HCT116 (cell line): ENCODE results near the gene LMLN. TPM values are rescaled to one million over a fixed set of nuclear protein-coding genes. Genes with fewer than 3 reads are reported as not detected.

Source experiments
- ATAC-seq: fragments of 200-7000 bp; cut with Tn5 transposase; 2 replicates; pipeline ENCODE4 v1.9.1; 2020; ENCODE audit warnings: mild to moderate bottlenecking, moderate library complexity
- BruUV-seq: library from RNA; stranded (reverse); fragments of 400-500 nt; replicated peaks from 2 replicates; lab custom pipeline; 2021; lab: Mats Ljungman, UMichigan
- CTCF ChIA-PET: fragments of 300-600 bp; sonication (Branson Sonifier 250); formaldehyde crosslinking; loops from one replicate; lab custom pipeline; 2021; ENCODE audit warnings: antibody characterized with exemption; lab: Charles Lee
- POLR2A ChIA-PET: fragments of 300-600, 350-600 bp; sonication (Branson Sonifier 250); formaldehyde crosslinking; loops from one replicate; lab custom pipeline; 2021; ENCODE audit warnings: antibody characterized with exemption; lab: Charles Lee
- RAD21 ChIA-PET, 2 experiments: fragments of 300-600 bp; sonication (Branson Sonifier 250); formaldehyde crosslinking; loops; one replicate each; lab custom pipeline; 2023; ENCODE audit warnings: low total read pairs in 2 of 2; ENCODE audit not compliant: uncharacterized antibody in 2 of 2, unreplicated experiment in 2 of 2, low non-redundant PET in 1 of 2; lab: Charles Lee
- DNase-seq: peaks from one replicate; pipeline ENCODE4 v3.0.0-alpha.2; 2010; ENCODE audit warnings: low read depth, low spot score
- H2AFZ ChIP-seq: fragments of 200-600 bp; shearing (Covaris generic), sonication (generic); 2 replicates; pipeline ENCODE4 v1.6.1; 2017; ENCODE audit warnings: low read depth, mixed run types, mixed read lengths, antibody characterized with exemption, low read length; ENCODE audit not compliant: poor library complexity, severe bottlenecking
- H3K27ac ChIP-seq: 2 replicates; pipeline ENCODE4 v1.5.1; 2012; ENCODE audit warnings: low read depth, low read length
- H3K27me3 ChIP-seq: fragments of 200-600 bp; sonication (generic); 2 replicates; pipeline ENCODE4 v1.6.1; 2016; ENCODE audit warnings: mixed run types, low read length, mixed read lengths; ENCODE audit not compliant: insufficient read depth
- H3K36me3 ChIP-seq, 2 experiments: fragments of 200-500 bp in 1 of 2; fragments of 200-600 bp in 1 of 2; sonication (Bioruptor generic) in 1 of 2; sonication (generic) in 1 of 2; 2 replicates each; pipeline versions ENCODE4 v1.5.1 to v1.6.1; 2014 to 2016; ENCODE audit warnings: low read length in 2 of 2, inconsistent platforms in 1 of 2, mixed read lengths in 1 of 2, mixed run types in 1 of 2; ENCODE audit not compliant: insufficient read depth in 2 of 2, control insufficient read depth in 1 of 2
- H3K4me1 ChIP-seq, 2 experiments: fragments of 200-600 bp in 1 of 2; sonication (generic) in 1 of 2; 2 replicates each; pipeline versions ENCODE4 v1.5.1 to v1.6.1; 2012 to 2017; ENCODE audit warnings: low read length in 2 of 2, inconsistent platforms in 1 of 2, mild to moderate bottlenecking in 1 of 2, mixed read lengths in 1 of 2, mixed run types in 1 of 2, moderate library complexity in 1 of 2; ENCODE audit not compliant: insufficient read depth in 2 of 2, control insufficient read depth in 1 of 2
- H3K4me2 ChIP-seq: fragments of 200-600 bp; sonication (generic); 2 replicates; pipeline ENCODE4 v1.6.1; 2017; ENCODE audit warnings: mixed run types, low read length, mixed read lengths
- H3K4me3 ChIP-seq, 2 experiments: fragments of 200-600 bp in 1 of 2; sonication (generic) in 1 of 2; replicated peaks in 1 of 2; 2 replicates each; pipeline ENCODE4 v1.5.1; 2011 to 2016; ENCODE audit warnings: low read length in 2 of 2, control low read depth in 1 of 2, low read depth in 1 of 2, mild to moderate bottlenecking in 1 of 2, mixed read lengths in 1 of 2, mixed run types in 1 of 2
- H3K79me2 ChIP-seq: fragments of 200-600 bp; sonication (generic); 2 replicates; pipeline ENCODE4 v1.6.1; 2017; ENCODE audit warnings: mild to moderate bottlenecking, mixed run types, low read length, moderate library complexity, mixed read lengths; ENCODE audit not compliant: insufficient read depth
- H3K9ac ChIP-seq: fragments of 200-600 bp; sonication (generic); 2 replicates; pipeline ENCODE4 v1.6.1; 2016; ENCODE audit warnings: low read length, mixed read lengths
- H3K9me2 ChIP-seq: fragments of 200-600 bp; sonication (generic), shearing (Covaris generic); 2 replicates; pipeline ENCODE4 v1.6.1; 2017; ENCODE audit warnings: mixed run types, mild to moderate bottlenecking, moderate library complexity; ENCODE audit not compliant: insufficient read depth
- H3K9me3 ChIP-seq, 2 experiments: fragments of 200-500 bp in 1 of 2; fragments of 200-600 bp in 1 of 2; sonication (Bioruptor generic) in 1 of 2; sonication (generic) in 1 of 2; 2 replicates each; pipeline ENCODE4 v1.6.1; 2014 to 2017; ENCODE audit warnings: low read length in 2 of 2, mixed read lengths in 2 of 2, inconsistent platforms in 1 of 2, low read depth in 1 of 2, mild to moderate bottlenecking in 1 of 2, mixed run types in 1 of 2, moderate library complexity in 1 of 2; ENCODE audit not compliant: control insufficient read depth in 1 of 2, insufficient read depth in 1 of 2
- H4K20me1 ChIP-seq: fragments of 200-600 bp; sonication (generic), shearing (Covaris generic); 2 replicates; pipeline ENCODE4 v1.6.1; 2017; ENCODE audit warnings: mixed run types, mild to moderate bottlenecking, moderate library complexity; ENCODE audit not compliant: insufficient read depth
- CBX3 ChIP-seq: IDR thresholded peaks from 2 replicates; pipeline ENCODE4 v1.6.1; 2012; ENCODE audit warnings: low read depth
- CEBPB ChIP-seq: IDR thresholded peaks from 2 replicates; pipeline ENCODE4 v1.6.1; 2012; ENCODE audit warnings: low read depth
- EGR1 ChIP-seq: IDR thresholded peaks from 2 replicates; pipeline ENCODE4 v1.6.1; 2012; ENCODE audit warnings: low read depth
- ELF1 ChIP-seq: IDR thresholded peaks from 2 replicates; pipeline ENCODE4 v1.6.1; 2012; ENCODE audit warnings: low read depth, borderline replicate concordance
- EZH2 ChIP-seq: fragments of 200-600 bp; sonication (generic); IDR thresholded peaks from 2 replicates; pipeline ENCODE4 v1.6.1; 2017; ENCODE audit warnings: antibody characterized with exemption, mixed run types
- EZH2phosphoT487 ChIP-seq: fragments of 200-600 bp; IDR thresholded peaks from 2 replicates; pipeline ENCODE4 v1.6.1; 2018; ENCODE audit warnings: antibody characterized with exemption, borderline replicate concordance
- FOSL1 ChIP-seq: IDR thresholded peaks from 2 replicates; pipeline ENCODE4 v1.6.1; 2012; ENCODE audit warnings: low read depth
- JUND ChIP-seq: IDR thresholded peaks from 2 replicates; pipeline ENCODE4 v1.6.1; 2012
- POLR2AphosphoS5 ChIP-seq: IDR thresholded peaks from 2 replicates; pipeline ENCODE4 v1.6.1; 2011; ENCODE audit warnings: mild to moderate bottlenecking, low read depth, low read length, moderate library complexity
- RAD21 ChIP-seq: IDR thresholded peaks from 2 replicates; pipeline ENCODE4 v1.6.1; 2012; ENCODE audit warnings: low read depth, mild to moderate bottlenecking
- SIN3A ChIP-seq: IDR thresholded peaks from 2 replicates; pipeline ENCODE4 v1.6.1; 2012; ENCODE audit warnings: low read depth
- YY1 ChIP-seq: IDR thresholded peaks from 2 replicates; pipeline ENCODE4 v1.6.1; 2011; ENCODE audit warnings: low read length, low read depth, moderate library complexity, mild to moderate bottlenecking; ENCODE audit not compliant: insufficient replicate concordance; ENCODE audit errors: extremely low read depth
- ZFX ChIP-seq: fragments of 450-650 bp; IDR thresholded peaks from 2 replicates; pipeline ENCODE4 v1.6.1; 2017
- ZNF274 ChIP-seq: fragments of 200-500 bp; sonication (Bioruptor generic); IDR thresholded peaks from 2 replicates; pipeline ENCODE4 v1.6.1; 2014; ENCODE audit warnings: mild to moderate bottlenecking, low read depth, low read length, inconsistent platforms
- intact Hi-C: fragments of 100-400 bp; cut with micrococcal nuclease; formaldehyde crosslinking; loops from 2 replicates; pipeline ENCODE4 v1.10.0; 2022
- total RNA-seq: library from RNA; stranded (reverse); gene quantifications from one replicate; pipeline ENCODE4 v1.2.1, GENCODE V29; 2021; ENCODE audit not compliant: unreplicated experiment
- TF ChIP-seq, protein P1 (sequence below), 3 experiments: fragments of 200-600 bp in 1 of 3; sonication (generic) in 1 of 3; IDR thresholded peaks in 2 of 3; conservative IDR thresholded peaks in 1 of 3; 2 replicates each; pipeline ENCODE4 v1.5.1; 2012 to 2017; ENCODE audit warnings: low read depth in 2 of 3, low read length in 2 of 3, antibody characterized with exemption in 1 of 3, borderline replicate concordance in 1 of 3, control low read depth in 1 of 3, mild to moderate bottlenecking in 1 of 3, mixed read lengths in 1 of 3, mixed run types in 1 of 3, moderate library complexity in 1 of 3; ENCODE audit not compliant: insufficient read depth in 1 of 3
- TF ChIP-seq, protein P2 (sequence below): IDR thresholded peaks from 2 replicates; pipeline ENCODE4 v1.6.1; 2012
- TF ChIP-seq, protein P3 (sequence below): IDR thresholded peaks from 2 replicates; pipeline ENCODE4 v1.6.1; 2012
- TF ChIP-seq, protein P4 (sequence below): IDR thresholded peaks from 2 replicates; pipeline ENCODE4 v1.6.1; 2012; ENCODE audit warnings: low read depth
- TF ChIP-seq, protein P5 (sequence below): IDR thresholded peaks from 2 replicates; pipeline ENCODE4 v1.6.1; 2011; ENCODE audit warnings: mild to moderate bottlenecking, low read length, moderate library complexity; ENCODE audit not compliant: insufficient replicate concordance; ENCODE audit errors: extremely low read depth

LMLN gene
- total RNA-seq, 1 experiment from 2014 or later, result 7.2 TPM

DNA sequence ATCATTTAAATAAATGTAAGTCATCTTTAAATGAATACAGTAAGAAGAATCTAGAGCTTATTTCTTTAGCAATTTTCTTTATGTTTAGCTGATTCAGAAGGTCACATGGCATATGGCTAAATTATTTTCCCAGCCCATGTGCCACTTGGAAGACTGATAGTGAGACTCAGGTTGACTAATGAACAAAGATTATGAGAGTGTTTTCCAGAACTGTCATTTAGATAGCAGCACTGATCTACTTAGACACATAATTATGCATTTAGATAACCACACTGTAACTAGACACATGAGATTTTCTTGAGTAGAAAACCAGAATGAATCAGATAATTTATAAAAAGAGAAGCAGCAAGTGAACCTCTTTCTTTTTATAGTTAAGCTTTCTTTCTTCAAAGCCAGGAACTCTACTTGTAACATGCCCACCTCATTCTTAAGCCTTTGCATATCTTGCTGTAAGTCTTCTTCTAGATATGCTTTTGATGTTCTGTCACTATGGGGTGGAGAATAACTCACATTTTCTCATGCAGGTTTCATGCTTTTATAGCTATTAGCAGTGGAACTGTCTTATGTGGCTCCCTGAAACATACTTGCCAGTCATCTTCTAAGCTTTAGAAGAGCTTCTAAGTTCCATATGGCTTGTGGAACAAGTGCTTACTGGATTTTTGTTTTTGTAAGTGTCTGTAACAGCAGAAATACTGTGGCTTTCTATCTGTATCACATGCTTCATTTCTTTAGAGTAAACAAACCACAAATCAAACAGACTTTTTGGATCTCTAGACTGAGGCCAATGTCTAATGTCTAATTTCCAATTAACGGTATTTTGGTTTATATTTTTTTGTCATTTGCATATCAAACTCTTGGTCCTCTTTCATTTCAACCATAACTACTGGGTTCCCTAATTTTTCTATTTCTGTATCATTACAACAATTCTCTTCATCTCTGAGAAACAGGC, 101.4 kb downstream of the LMLN start:
- H3K27ac ChIP-seq, result no peak overlapping the region
- no peaks in the 10 kb centered on the region for H3K4me1 ChIP-seq
- no peak overlapping the region for H3K4me3 ChIP-seq
- TF ChIP-seq JUND, result no peak
- TF ChIP-seq, protein P1, sequence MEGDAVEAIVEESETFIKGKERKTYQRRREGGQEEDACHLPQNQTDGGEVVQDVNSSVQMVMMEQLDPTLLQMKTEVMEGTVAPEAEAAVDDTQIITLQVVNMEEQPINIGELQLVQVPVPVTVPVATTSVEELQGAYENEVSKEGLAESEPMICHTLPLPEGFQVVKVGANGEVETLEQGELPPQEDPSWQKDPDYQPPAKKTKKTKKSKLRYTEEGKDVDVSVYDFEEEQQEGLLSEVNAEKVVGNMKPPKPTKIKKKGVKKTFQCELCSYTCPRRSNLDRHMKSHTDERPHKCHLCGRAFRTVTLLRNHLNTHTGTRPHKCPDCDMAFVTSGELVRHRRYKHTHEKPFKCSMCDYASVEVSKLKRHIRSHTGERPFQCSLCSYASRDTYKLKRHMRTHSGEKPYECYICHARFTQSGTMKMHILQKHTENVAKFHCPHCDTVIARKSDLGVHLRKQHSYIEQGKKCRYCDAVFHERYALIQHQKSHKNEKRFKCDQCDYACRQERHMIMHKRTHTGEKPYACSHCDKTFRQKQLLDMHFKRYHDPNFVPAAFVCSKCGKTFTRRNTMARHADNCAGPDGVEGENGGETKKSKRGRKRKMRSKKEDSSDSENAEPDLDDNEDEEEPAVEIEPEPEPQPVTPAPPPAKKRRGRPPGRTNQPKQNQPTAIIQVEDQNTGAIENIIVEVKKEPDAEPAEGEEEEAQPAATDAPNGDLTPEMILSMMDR (IDR thresholded peaks at IDR 0.05 in 2 of 3, conservative IDR thresholded peaks at IDR 0.05 in 1 of 3; ENCODE audit: borderline replicate concordance in 1 of 3, insufficient read depth in 1 of 3, low read depth in 2 of 3, low read length in 2 of 3), result no peak
- no peak for TF ChIP-seq ELF1
- TF ChIP-seq EZH2, result no peak
- TF ChIP-seq EGR1, result no peak
- TF ChIP-seq CEBPB, result no peak
- no peak for TF ChIP-seq CBX3
- TF ChIP-seq, protein P2, sequence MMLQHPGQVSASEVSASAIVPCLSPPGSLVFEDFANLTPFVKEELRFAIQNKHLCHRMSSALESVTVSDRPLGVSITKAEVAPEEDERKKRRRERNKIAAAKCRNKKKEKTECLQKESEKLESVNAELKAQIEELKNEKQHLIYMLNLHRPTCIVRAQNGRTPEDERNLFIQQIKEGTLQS, result no peak
- TF ChIP-seq POLR2AphosphoS5, result no peak
- TF ChIP-seq EZH2phosphoT487, result no peak
- TF ChIP-seq, protein P3, sequence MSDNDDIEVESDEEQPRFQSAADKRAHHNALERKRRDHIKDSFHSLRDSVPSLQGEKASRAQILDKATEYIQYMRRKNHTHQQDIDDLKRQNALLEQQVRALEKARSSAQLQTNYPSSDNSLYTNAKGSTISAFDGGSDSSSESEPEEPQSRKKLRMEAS, result no peak
- TF ChIP-seq YY1, result no peak
- TF ChIP-seq FOSL1, result no peak
- no peak for TF ChIP-seq RAD21
- TF ChIP-seq, protein P4, sequence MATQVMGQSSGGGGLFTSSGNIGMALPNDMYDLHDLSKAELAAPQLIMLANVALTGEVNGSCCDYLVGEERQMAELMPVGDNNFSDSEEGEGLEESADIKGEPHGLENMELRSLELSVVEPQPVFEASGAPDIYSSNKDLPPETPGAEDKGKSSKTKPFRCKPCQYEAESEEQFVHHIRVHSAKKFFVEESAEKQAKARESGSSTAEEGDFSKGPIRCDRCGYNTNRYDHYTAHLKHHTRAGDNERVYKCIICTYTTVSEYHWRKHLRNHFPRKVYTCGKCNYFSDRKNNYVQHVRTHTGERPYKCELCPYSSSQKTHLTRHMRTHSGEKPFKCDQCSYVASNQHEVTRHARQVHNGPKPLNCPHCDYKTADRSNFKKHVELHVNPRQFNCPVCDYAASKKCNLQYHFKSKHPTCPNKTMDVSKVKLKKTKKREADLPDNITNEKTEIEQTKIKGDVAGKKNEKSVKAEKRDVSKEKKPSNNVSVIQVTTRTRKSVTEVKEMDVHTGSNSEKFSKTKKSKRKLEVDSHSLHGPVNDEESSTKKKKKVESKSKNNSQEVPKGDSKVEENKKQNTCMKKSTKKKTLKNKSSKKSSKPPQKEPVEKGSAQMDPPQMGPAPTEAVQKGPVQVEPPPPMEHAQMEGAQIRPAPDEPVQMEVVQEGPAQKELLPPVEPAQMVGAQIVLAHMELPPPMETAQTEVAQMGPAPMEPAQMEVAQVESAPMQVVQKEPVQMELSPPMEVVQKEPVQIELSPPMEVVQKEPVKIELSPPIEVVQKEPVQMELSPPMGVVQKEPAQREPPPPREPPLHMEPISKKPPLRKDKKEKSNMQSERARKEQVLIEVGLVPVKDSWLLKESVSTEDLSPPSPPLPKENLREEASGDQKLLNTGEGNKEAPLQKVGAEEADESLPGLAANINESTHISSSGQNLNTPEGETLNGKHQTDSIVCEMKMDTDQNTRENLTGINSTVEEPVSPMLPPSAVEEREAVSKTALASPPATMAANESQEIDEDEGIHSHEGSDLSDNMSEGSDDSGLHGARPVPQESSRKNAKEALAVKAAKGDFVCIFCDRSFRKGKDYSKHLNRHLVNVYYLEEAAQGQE, result no peak
- TF ChIP-seq, protein P5, sequence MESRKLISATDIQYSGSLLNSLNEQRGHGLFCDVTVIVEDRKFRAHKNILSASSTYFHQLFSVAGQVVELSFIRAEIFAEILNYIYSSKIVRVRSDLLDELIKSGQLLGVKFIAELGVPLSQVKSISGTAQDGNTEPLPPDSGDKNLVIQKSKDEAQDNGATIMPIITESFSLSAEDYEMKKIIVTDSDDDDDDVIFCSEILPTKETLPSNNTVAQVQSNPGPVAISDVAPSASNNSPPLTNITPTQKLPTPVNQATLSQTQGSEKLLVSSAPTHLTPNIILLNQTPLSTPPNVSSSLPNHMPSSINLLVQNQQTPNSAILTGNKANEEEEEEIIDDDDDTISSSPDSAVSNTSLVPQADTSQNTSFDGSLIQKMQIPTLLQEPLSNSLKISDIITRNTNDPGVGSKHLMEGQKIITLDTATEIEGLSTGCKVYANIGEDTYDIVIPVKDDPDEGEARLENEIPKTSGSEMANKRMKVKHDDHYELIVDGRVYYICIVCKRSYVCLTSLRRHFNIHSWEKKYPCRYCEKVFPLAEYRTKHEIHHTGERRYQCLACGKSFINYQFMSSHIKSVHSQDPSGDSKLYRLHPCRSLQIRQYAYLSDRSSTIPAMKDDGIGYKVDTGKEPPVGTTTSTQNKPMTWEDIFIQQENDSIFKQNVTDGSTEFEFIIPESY, result no peak
- no peak for TF ChIP-seq ZNF274
- TF ChIP-seq SIN3A, result no peak
- no peak for TF ChIP-seq ZFX
- DNase-seq, result no peak
- H3K9me3 ChIP-seq, result no peaks in the 10 kb centered on the region
- no peak overlapping the region for H3K4me2 ChIP-seq
- intact Hi-C loops, result no loop called here
- no peak overlapping the region for H3K9ac ChIP-seq
- ChIA-PET CTCF (interaction anchor here (1.2 kb wide), 1 partner anchor 11 kb away, joined by 3 read pairs; no protein-coding TSS in a partner anchor), POLR2A (no interaction called here), RAD21 (no interaction called here)
- ATAC-seq, result no peak
- no TSS peak for BruUV-seq
- H3K79me2 ChIP-seq, result no peaks in the 10 kb centered on the region
- no peaks in the 10 kb centered on the region for H4K20me1 ChIP-seq
- H3K27me3 ChIP-seq, result no peaks in the 10 kb centered on the region
- no peak overlapping the region for H2AFZ ChIP-seq
- H3K9me2 ChIP-seq, result no peaks in the 10 kb centered on the region
- H3K36me3 ChIP-seq, result no peaks in the 10 kb centered on the region
